Measurements from ENCODE around the gene GALNT14. TPM values are rescaled to one million over a fixed set of nuclear protein-coding genes. Genes with fewer than 3 reads are reported as not detected.

The GALNT14 gene
- total RNA-seq, 1 experiment from 2014 or later: 1.6 TPM

DNA sequence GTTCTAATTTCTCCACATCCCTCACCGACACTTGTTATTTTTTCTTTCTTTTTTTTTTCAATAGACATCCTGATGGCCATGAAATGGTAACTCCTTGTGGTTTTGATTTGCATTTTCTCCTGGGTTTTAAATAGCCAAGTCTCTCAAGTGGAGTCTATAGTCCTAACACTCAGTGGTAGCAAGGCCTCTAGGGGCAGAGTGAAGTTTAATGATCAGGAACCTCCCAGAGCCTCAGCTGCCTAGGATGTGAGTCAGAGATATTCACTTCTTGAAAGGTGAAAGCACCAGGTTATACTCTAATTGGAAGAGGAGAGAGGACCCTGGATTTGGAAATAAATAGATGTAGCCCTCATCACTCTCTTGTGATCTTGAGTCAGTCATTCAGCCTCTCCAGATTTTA, 268.3 kb downstream of the GALNT14 start:
- H3K9me3 ChIP-seq (ENCODE audit: low read length): no peaks in the 10 kb centered on the region
- H3K9me2 ChIP-seq (replicated peaks; ENCODE audit: insufficient read depth, low read length): no peaks in the 10 kb centered on the region
- H3K27me3 ChIP-seq (ENCODE audit: low read length): no peaks in the 10 kb centered on the region
- H3K4me2 ChIP-seq (ENCODE audit: low read depth, low read length, poor library complexity, severe bottlenecking): no peak overlapping the region
- no peak overlapping the region for H3K27ac ChIP-seq (ENCODE audit: low read length)
- no peaks in the 10 kb centered on the region for H4K20me1 ChIP-seq (ENCODE audit: insufficient read depth, low read depth, low read length)
- no peak overlapping the region for H3K4me3 ChIP-seq (ENCODE audit: low read length)
- no peaks in the 10 kb centered on the region for H3K36me3 ChIP-seq (ENCODE audit: insufficient read depth, low read length)
- peaks cover 22% of the 10 kb centered on the region for H3K4me1 ChIP-seq (ENCODE audit: low read length)
- H2AFZ ChIP-seq (ENCODE audit: low read length): no peak overlapping the region
- H3K9ac ChIP-seq (ENCODE audit: low read length): no peak overlapping the region
- no peaks in the 10 kb centered on the region for H3K79me2 ChIP-seq (ENCODE audit: low read length)
- DNase-seq: no peak

DNA sequence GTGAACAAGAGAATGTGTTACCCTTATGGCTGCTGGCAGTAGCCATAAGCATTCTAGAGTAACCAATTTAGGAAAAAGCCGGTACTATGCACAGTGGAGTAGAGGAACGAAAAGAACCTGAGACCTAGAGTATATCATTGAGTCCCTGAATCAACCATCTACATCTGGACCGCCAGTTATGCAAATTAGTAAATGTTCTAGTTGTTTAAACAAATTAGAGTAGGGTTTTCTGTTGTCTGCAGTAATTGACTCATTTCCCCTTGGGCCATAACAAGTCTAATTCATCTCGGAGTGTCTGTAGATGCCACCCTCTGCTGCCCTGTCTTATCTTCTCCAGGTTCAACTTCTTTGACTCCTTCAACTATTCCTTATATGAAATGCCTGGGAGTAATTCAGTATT, 270.9 kb downstream of the GALNT14 start:
- no peaks in the 10 kb centered on the region for H3K36me3 ChIP-seq (ENCODE audit: insufficient read depth, low read length)
- H3K4me3 ChIP-seq (ENCODE audit: low read length): no peak overlapping the region
- no peaks in the 10 kb centered on the region for H3K9me2 ChIP-seq (replicated peaks; ENCODE audit: insufficient read depth, low read length)
- H3K4me2 ChIP-seq (ENCODE audit: low read depth, low read length, poor library complexity, severe bottlenecking): peak overlapping the region; percentile 21
- H3K4me1 ChIP-seq (ENCODE audit: low read length): peaks cover 22% of the 10 kb centered on the region
- 0 out of 2 replicates have a peak overlapping the region, but pooled peaks have one; percentile 7 for H2AFZ ChIP-seq (ENCODE audit: low read length)
- H3K27ac ChIP-seq (ENCODE audit: low read length): no peak overlapping the region
- H3K9me3 ChIP-seq (ENCODE audit: low read length): no peaks in the 10 kb centered on the region
- no peaks in the 10 kb centered on the region for H3K79me2 ChIP-seq (ENCODE audit: low read length)
- H4K20me1 ChIP-seq (ENCODE audit: insufficient read depth, low read depth, low read length): no peaks in the 10 kb centered on the region
- no peaks in the 10 kb centered on the region for H3K27me3 ChIP-seq (ENCODE audit: low read length)
- no peak overlapping the region for H3K9ac ChIP-seq (ENCODE audit: low read length)
- no peak for DNase-seq

DNA sequence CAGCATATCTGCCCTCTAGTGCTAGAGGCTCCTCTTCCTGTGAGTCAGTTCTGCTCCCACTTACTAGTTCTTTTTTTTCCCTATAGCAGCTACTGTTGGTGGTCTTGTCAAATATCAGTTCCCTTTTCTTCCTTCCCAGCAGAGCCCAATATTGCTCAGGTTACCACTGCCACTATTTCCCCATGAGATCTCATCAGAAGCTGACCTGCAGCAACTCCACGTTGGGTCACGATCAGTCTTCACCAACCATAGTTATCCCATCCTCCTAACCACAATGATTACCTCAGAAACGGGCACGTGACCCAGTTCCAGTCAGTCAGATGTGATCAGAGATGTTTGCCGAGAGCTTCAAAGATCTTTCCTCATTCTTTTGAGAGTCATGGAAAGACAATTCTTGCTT, 271.3 kb downstream of the GALNT14 start:
- Histone ChIP-seq H3K36me3 (ENCODE audit: insufficient read depth, low read length) (no peaks in the 10 kb centered on the region), H3K4me3 (ENCODE audit: low read length) (no peak overlapping the region), H3K27me3 (ENCODE audit: low read length) (no peaks in the 10 kb centered on the region), H3K9me3 (ENCODE audit: low read length) (no peaks in the 10 kb centered on the region), H3K9ac (ENCODE audit: low read length) (no peak overlapping the region), H3K9me2 (replicated peaks; ENCODE audit: insufficient read depth, low read length) (no peaks in the 10 kb centered on the region), H3K4me2 (ENCODE audit: low read depth, low read length, poor library complexity, severe bottlenecking) (peak overlapping the region; percentile 21), H2AFZ (ENCODE audit: low read length) (0 out of 2 replicates have a peak overlapping the region, but pooled peaks have one; percentile 7), H4K20me1 (ENCODE audit: insufficient read depth, low read depth, low read length) (no peaks in the 10 kb centered on the region), H3K79me2 (ENCODE audit: low read length) (no peaks in the 10 kb centered on the region), H3K4me1 (ENCODE audit: low read length) (peaks cover 22% of the 10 kb centered on the region), H3K27ac (ENCODE audit: low read length) (no peak overlapping the region)
- no peak for DNase-seq

DNA sequence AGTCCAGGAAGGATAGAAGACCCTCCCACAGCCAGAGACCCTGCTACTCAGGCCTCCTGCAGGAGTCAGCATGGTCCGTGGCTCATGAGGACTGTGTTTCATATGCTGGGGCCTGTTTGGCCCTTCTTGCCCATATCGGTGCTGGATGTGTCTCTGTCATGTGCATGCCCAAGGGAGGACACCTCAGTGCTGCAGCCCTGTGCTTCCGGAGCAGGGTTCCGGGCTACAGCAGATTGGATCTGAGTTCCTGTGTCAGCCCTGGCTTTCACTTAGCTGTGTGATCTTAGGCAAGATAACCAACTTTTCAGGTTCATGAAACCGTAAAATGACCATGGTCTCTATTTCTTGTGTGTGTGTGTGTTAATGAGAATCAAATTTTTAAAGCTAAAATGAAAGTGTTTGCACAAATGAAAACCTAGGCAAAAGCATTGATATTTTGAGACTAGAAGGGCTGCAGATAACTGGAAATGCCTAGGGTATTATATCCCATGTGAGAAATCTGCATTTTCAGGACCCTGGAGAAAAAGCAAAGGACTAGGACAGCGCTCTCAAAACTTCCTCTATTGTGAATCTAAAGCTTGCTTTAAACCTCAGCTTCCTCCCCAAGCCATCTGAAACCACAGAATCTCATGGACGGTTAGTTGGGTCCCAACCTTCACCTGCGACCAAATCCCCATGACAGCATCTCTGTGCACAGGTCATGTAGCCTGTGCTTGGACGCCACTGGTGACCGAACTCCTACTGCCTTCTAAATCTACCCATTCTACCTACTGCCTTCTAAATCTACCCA, 272.2 kb downstream of the GALNT14 start:
- H3K9ac ChIP-seq (ENCODE audit: low read length): no peak overlapping the region
- H3K27me3 ChIP-seq (ENCODE audit: low read length): no peaks in the 10 kb centered on the region
- H3K9me2 ChIP-seq (replicated peaks; ENCODE audit: insufficient read depth, low read length): no peaks in the 10 kb centered on the region
- no peak overlapping the region for H3K4me3 ChIP-seq (ENCODE audit: low read length)
- no peak overlapping the region for H3K4me2 ChIP-seq (ENCODE audit: low read depth, low read length, poor library complexity, severe bottlenecking)
- H3K36me3 ChIP-seq (ENCODE audit: insufficient read depth, low read length): no peaks in the 10 kb centered on the region
- H3K79me2 ChIP-seq (ENCODE audit: low read length): no peaks in the 10 kb centered on the region
- no peak overlapping the region for H2AFZ ChIP-seq (ENCODE audit: low read length)
- no peak overlapping the region for H3K27ac ChIP-seq (ENCODE audit: low read length)
- peaks cover 22% of the 10 kb centered on the region for H3K4me1 ChIP-seq (ENCODE audit: low read length)
- no peaks in the 10 kb centered on the region for H3K9me3 ChIP-seq (ENCODE audit: low read length)
- peak; percentile 44 for DNase-seq
- no peaks in the 10 kb centered on the region for H4K20me1 ChIP-seq (ENCODE audit: insufficient read depth, low read depth, low read length)

DNA sequence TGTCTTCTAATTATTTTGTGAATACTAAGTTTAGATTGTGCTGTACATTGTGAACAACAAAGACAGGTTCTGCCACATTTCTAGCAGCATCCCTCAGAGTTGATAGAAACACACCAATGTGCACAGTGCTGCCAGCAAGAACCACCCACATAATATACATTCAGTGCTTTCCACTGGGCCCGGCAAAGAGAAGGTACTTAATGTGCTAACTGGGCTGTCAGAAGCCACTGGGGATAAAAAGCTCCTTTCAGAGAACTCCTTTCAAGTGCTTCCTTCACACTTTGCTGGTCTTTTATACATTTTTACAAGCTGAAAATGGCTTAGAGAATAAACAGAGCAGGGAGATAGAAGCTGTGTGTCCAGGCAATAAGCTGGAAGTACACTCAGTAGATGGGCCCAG, 273.0 kb downstream of the GALNT14 start:
- H3K4me2 ChIP-seq (ENCODE audit: low read depth, low read length, poor library complexity, severe bottlenecking): no peak overlapping the region
- no peaks in the 10 kb centered on the region for H3K79me2 ChIP-seq (ENCODE audit: low read length)
- no peak overlapping the region for H2AFZ ChIP-seq (ENCODE audit: low read length)

DNA sequence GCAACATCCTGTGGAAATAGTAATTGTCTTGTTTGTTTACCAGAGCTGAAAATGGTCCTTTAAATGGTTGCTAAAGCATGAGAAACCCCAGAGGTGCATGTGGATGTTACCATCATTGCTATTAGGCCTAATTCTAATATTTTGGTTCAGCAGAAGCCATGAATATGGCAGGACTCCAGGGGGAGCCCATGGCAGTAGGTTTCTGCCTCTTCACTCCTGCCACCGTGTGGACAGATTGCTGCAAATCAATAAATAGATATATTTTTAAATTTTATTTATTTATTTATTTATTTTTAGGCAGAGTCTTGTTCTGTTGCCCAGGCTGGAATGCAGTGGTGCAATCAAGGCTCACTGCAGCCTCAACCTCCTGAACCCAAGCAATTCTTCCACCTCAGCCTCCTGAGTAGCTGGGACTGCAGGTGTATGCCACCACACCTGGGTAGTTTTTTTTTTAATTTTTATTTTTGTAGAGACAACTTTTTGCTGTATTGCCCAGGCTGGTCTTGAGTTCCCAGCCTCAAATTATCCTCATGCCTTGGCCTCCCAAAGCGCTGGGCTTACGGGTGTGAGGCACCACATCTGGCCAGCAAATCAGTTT, 276.1 kb downstream of the GALNT14 start:
- no peaks in the 10 kb centered on the region for H3K36me3 ChIP-seq (ENCODE audit: insufficient read depth, low read length)
- peaks cover 16% of the 10 kb centered on the region for H3K4me1 ChIP-seq (ENCODE audit: low read length)
- H3K4me2 ChIP-seq (ENCODE audit: low read depth, low read length, poor library complexity, severe bottlenecking): no peak overlapping the region
- H3K9me2 ChIP-seq (replicated peaks; ENCODE audit: insufficient read depth, low read length): no peaks in the 10 kb centered on the region
- H3K9me3 ChIP-seq (ENCODE audit: low read length): no peaks in the 10 kb centered on the region
- H3K27ac ChIP-seq (ENCODE audit: low read length): no peak overlapping the region
- H3K79me2 ChIP-seq (ENCODE audit: low read length): no peaks in the 10 kb centered on the region
- DNase-seq: peak; percentile 88
- H3K4me3 ChIP-seq (ENCODE audit: low read length): no peak overlapping the region
- H3K27me3 ChIP-seq (ENCODE audit: low read length): no peaks in the 10 kb centered on the region
- peak overlapping the region; percentile 33; the same call in 1 of the 2 replicates for H2AFZ ChIP-seq (ENCODE audit: low read length)
- no peaks in the 10 kb centered on the region for H4K20me1 ChIP-seq (ENCODE audit: insufficient read depth, low read depth, low read length)
- no peak overlapping the region for H3K9ac ChIP-seq (ENCODE audit: low read length)

More for the DNA sequence above, 273.0 kb downstream of the GALNT14 start:
- Histone ChIP-seq H3K27ac (ENCODE audit: low read length) (no peak overlapping the region), H3K4me1 (ENCODE audit: low read length) (peaks cover 22% of the 10 kb centered on the region), H3K9ac (ENCODE audit: low read length) (no peak overlapping the region), H3K27me3 (ENCODE audit: low read length) (no peaks in the 10 kb centered on the region), H3K9me2 (replicated peaks; ENCODE audit: insufficient read depth, low read length) (no peaks in the 10 kb centered on the region), H3K4me3 (ENCODE audit: low read length) (no peak overlapping the region), H3K9me3 (ENCODE audit: low read length) (no peaks in the 10 kb centered on the region), H3K36me3 (ENCODE audit: insufficient read depth, low read length) (no peaks in the 10 kb centered on the region), H4K20me1 (ENCODE audit: insufficient read depth, low read depth, low read length) (no peaks in the 10 kb centered on the region)
- DNase-seq: no peak

DNA sequence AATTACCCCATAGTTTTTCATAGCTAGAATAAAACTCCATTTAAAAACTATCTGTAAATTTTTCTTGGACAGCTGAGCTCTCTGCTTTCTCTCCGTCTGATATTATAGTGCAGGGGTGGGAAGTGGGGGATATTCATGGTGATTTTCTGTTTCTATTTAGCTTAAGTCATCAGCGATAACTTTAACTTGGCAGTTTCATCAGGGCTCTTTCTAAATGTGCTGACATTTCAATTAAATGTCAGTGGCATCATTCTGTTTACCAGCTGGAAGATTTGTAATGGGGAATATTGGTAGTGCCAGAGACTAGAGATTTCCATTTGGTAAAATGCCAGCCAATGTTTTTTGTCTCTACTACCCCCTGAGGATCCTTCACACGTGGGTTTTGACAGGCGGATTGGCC, 277.5 kb downstream of the GALNT14 start:
- Histone ChIP-seq H3K9ac (ENCODE audit: low read length) (no peak overlapping the region), H3K4me3 (ENCODE audit: low read length) (no peak overlapping the region), H3K79me2 (ENCODE audit: low read length) (no peaks in the 10 kb centered on the region), H2AFZ (ENCODE audit: low read length) (no peak overlapping the region), H3K9me3 (ENCODE audit: low read length) (no peaks in the 10 kb centered on the region), H3K9me2 (replicated peaks; ENCODE audit: insufficient read depth, low read length) (no peaks in the 10 kb centered on the region), H3K27ac (ENCODE audit: low read length) (no peak overlapping the region), H3K36me3 (ENCODE audit: insufficient read depth, low read length) (no peaks in the 10 kb centered on the region), H4K20me1 (ENCODE audit: insufficient read depth, low read depth, low read length) (no peaks in the 10 kb centered on the region), H3K4me2 (ENCODE audit: low read depth, low read length, poor library complexity, severe bottlenecking) (no peak overlapping the region), H3K27me3 (ENCODE audit: low read length) (no peaks in the 10 kb centered on the region), H3K4me1 (ENCODE audit: low read length) (peaks cover 2% of the 10 kb centered on the region)
- DNase-seq: no peak
